ENCODE measurements around the gene DMD. TPM values are rescaled to one million over a fixed set of nuclear protein-coding genes. Genes with fewer than 3 reads are reported as not detected.
A peak's percentile ranks its signal among the peaks of the same experiment; 100 is the strongest.

Gene DMD
- polyA plus RNA-seq, 3 donors: 0.23 TPM; not detected in 2

- no peaks in the 10 kb centered on the region for H3K79me2 ChIP-seq (ENCODE audit: insufficient read depth, low read length)
- H3K27me3 ChIP-seq (ENCODE audit: control insufficient read depth in 2 of 2, insufficient read depth in 2 of 2, low read length in 2 of 2): no peaks in the 10 kb centered on the region
- peaks cover 7 to 9% of the 10 kb centered on the region in 2 donors for H3K4me1 ChIP-seq (ENCODE audit: control insufficient read depth in 1 of 2, insufficient read depth in 2 of 2, low read length in 2 of 2)
- H4K20me1 ChIP-seq (ENCODE audit: insufficient read depth, low read length): no peaks in the 10 kb centered on the region
- no peak overlapping the region for H3K9ac ChIP-seq (ENCODE audit: insufficient read depth, low read length, poor library complexity, severe bottlenecking)
- no CpG with 5 or more reads among the region's 3 CpGs for WGBS (ENCODE audit: insufficient coverage)
- Mint-ChIP-seq H3K27me3 (ENCODE audit: low read depth in 3 of 3) (no peaks in the 10 kb centered on the region), H3K27ac (no peak overlapping the region), H3K4me3 (no peak overlapping the region), H3K36me3 (no peaks in the 10 kb centered on the region), H3K9me3 (peaks cover 0 to 1% (median 0%) of the 10 kb centered on the region in 7 donors), H3K4me1 (peaks cover 11% of the 10 kb centered on the region)
- intact Hi-C loops (cut with micrococcal nuclease): no loop called here
- no peak overlapping the region for H3K27ac ChIP-seq (ENCODE audit: low read depth in 1 of 2, low read length in 2 of 2)
- no peaks in the 10 kb centered on the region for H3K36me3 ChIP-seq (replicated peaks in 1 of 2; ENCODE audit: control insufficient read depth in 1 of 2, insufficient read depth in 2 of 2, low read length in 2 of 2)
- DNase-seq: peak in 1 of 3 donors; percentile 20
- no peaks in the 10 kb centered on the region for H3K9me3 ChIP-seq (replicated peaks in 1 of 2; ENCODE audit: control insufficient read depth in 1 of 2, insufficient read depth in 1 of 2, low read length in 2 of 2)
- H3K4me2 ChIP-seq (replicated peaks; ENCODE audit: extremely low read depth, low read length, poor library complexity, severe bottlenecking): no peak overlapping the region
- H3K4me3 ChIP-seq (replicated peaks in 1 of 3; ENCODE audit: low read depth in 2 of 3, low read length in 3 of 3): no peak overlapping the region
- TF ChIP-seq CTCF (IDR thresholded peaks at IDR 0.05): no peak
- H2AFZ ChIP-seq (ENCODE audit: insufficient read depth, low read depth, low read length, poor library complexity, severe bottlenecking): no peak overlapping the region
Measured at GRCh38 chrX:31223817-31224216, 1987.5 kb downstream of the DMD start.

- H3K4me1 Mint-ChIP-seq: peaks cover 5% of the 10 kb centered on the region
- no peaks in the 10 kb centered on the region for H3K27me3 ChIP-seq (ENCODE audit: control insufficient read depth in 2 of 2, insufficient read depth in 2 of 2, low read length in 2 of 2)
- no peak for DNase-seq
- H3K4me1 ChIP-seq (ENCODE audit: control insufficient read depth in 1 of 2, insufficient read depth in 2 of 2, low read length in 2 of 2): peaks cover 0 to 4% of the 10 kb centered on the region in 2 donors
- H3K4me3 Mint-ChIP-seq: no peak overlapping the region
- no peak overlapping the region for H3K4me2 ChIP-seq (replicated peaks; ENCODE audit: extremely low read depth, low read length, poor library complexity, severe bottlenecking)
- H3K4me3 ChIP-seq (replicated peaks in 1 of 3; ENCODE audit: low read depth in 2 of 3, low read length in 3 of 3): no peak overlapping the region
- H3K9me3 Mint-ChIP-seq: no peaks in the 10 kb centered on the region
- H3K27ac ChIP-seq (ENCODE audit: low read depth in 1 of 2, low read length in 2 of 2): no peak overlapping the region
- no peak overlapping the region for H3K27ac Mint-ChIP-seq
- no peaks in the 10 kb centered on the region for H3K36me3 ChIP-seq (replicated peaks in 1 of 2; ENCODE audit: control insufficient read depth in 1 of 2, insufficient read depth in 2 of 2, low read length in 2 of 2)
- WGBS (ENCODE audit: insufficient coverage): no CpG with 5 or more reads among the region's 6 CpGs
- no peaks in the 10 kb centered on the region for H3K9me3 ChIP-seq (replicated peaks in 1 of 2; ENCODE audit: control insufficient read depth in 1 of 2, insufficient read depth in 1 of 2, low read length in 2 of 2)
- H3K79me2 ChIP-seq (ENCODE audit: insufficient read depth, low read length): no peaks in the 10 kb centered on the region
- H3K27me3 Mint-ChIP-seq (ENCODE audit: low read depth in 3 of 3): no peaks in the 10 kb centered on the region
- H2AFZ ChIP-seq (ENCODE audit: insufficient read depth, low read depth, low read length, poor library complexity, severe bottlenecking): no peak overlapping the region
- intact Hi-C loops (cut with micrococcal nuclease): no loop called here
- H3K9ac ChIP-seq (ENCODE audit: insufficient read depth, low read length, poor library complexity, severe bottlenecking): no peak overlapping the region
- H4K20me1 ChIP-seq (ENCODE audit: insufficient read depth, low read length): no peaks in the 10 kb centered on the region
- TF ChIP-seq CTCF (IDR thresholded peaks at IDR 0.05): no peak
- H3K36me3 Mint-ChIP-seq: no peaks in the 10 kb centered on the region
Measured at GRCh38 chrX:31222946-31223345, 1988.4 kb downstream of the DMD start.

Data from CD14-positive monocyte (primary cell).